PC-3 (cell line): ENCODE results near the gene TNFRSF25.

Source experiments
- CTCF ChIP-seq: fragments of 300-600 bp; sonication (generic); conservative IDR thresholded peaks from 2 replicates; pipeline ENCODE4 v1.5.1; 2017; ENCODE audit warnings: antibody characterized with exemption, low read depth, mild to moderate bottlenecking, low read length
- EZH2 ChIP-seq: fragments of 300-600 bp; sonication (generic); IDR thresholded peaks from one replicate; pipeline ENCODE4 v1.6.1; 2017; ENCODE audit warnings: antibody characterized with exemption, mild to moderate bottlenecking, low read length; ENCODE audit not compliant: unreplicated experiment

- TF ChIP-seq CTCF (no peak), EZH2 (no peak)
These were observed 44.7 kb downstream of the TNFRSF25 start for GRCh38 chr1:6421266-6421665.
